Peyer's patch (tissue), 4 donors: ENCODE measurements around the gene EPM2AIP1. TPM values are rescaled to one million over a fixed set of nuclear protein-coding genes. Genes with fewer than 3 reads are reported as not detected.

Experiments used
- DNase-seq, 3 donors: peaks; one replicate each; pipeline ENCODE4 v3.0.0-alpha.2; 2017 to 2019
- H3K27ac ChIP-seq, 4 donors: fragments of 200-600 bp; sonication (generic); one replicate each; pipeline ENCODE4 v1.5.1; 2016 to 2019
- H3K27me3 ChIP-seq, 2 donors: fragments of 200-600 bp; sonication (generic); one replicate each; pipeline ENCODE4 v1.5.1; 2019
- H3K36me3 ChIP-seq, 3 donors: fragments of 200-600 bp; sonication (generic); one replicate each; pipeline ENCODE4 v1.5.1; 2016 to 2019
- H3K4me1 ChIP-seq, 4 donors: fragments of 200-600 bp; sonication (generic); one replicate each; pipeline ENCODE4 v1.5.1; 2016 to 2019
- H3K4me3 ChIP-seq, 4 donors: fragments of 200-600 bp; sonication (generic); 1 replicate in 3 of 4; 2 replicates in 1 of 4; pipeline ENCODE4 v1.5.1; 2016 to 2019; ENCODE audit warnings: mild to moderate bottlenecking in 1 of 4
- H3K9me3 ChIP-seq, 4 donors: fragments of 200-600 bp; sonication (generic); one replicate each; pipeline ENCODE4 v1.5.1; 2016 to 2019; ENCODE audit warnings: mild to moderate bottlenecking in 1 of 4
- POLR2A ChIP-seq, 2 donors: fragments of 450-650 bp; IDR thresholded peaks; one replicate each; pipeline ENCODE4 v1.5.1; 2017; ENCODE audit warnings: antibody characterized with exemption in 2 of 2, mild to moderate bottlenecking in 2 of 2, moderate library complexity in 2 of 2
- total RNA-seq, 4 donors: library from RNA; depleted of rRNA; stranded (reverse); fragments of >200 nt; gene quantifications; one replicate each; pipeline ENCODE4 v1.1.0, GENCODE V29; 2016
- TF ChIP-seq, protein P1 (sequence below), 6 experiments: fragments of 450-650 bp in 4 of 6; fragments of 200-600 bp in 2 of 6; sonication (generic) in 1 of 6; IDR thresholded peaks; one replicate each; pipeline ENCODE4 v1.5.1; 2017 to 2019; ENCODE audit warnings: antibody characterized with exemption in 6 of 6, mild to moderate bottlenecking in 3 of 6, moderate library complexity in 1 of 6

EPM2AIP1 gene
- total RNA-seq, 4 donors from 2014 or later = 7.5 to 17.4 (median 10.6) TPM

- DNase-seq = no peak
- H3K27ac ChIP-seq = no peak overlapping the region
- TF ChIP-seq, protein P1, sequence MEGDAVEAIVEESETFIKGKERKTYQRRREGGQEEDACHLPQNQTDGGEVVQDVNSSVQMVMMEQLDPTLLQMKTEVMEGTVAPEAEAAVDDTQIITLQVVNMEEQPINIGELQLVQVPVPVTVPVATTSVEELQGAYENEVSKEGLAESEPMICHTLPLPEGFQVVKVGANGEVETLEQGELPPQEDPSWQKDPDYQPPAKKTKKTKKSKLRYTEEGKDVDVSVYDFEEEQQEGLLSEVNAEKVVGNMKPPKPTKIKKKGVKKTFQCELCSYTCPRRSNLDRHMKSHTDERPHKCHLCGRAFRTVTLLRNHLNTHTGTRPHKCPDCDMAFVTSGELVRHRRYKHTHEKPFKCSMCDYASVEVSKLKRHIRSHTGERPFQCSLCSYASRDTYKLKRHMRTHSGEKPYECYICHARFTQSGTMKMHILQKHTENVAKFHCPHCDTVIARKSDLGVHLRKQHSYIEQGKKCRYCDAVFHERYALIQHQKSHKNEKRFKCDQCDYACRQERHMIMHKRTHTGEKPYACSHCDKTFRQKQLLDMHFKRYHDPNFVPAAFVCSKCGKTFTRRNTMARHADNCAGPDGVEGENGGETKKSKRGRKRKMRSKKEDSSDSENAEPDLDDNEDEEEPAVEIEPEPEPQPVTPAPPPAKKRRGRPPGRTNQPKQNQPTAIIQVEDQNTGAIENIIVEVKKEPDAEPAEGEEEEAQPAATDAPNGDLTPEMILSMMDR (IDR thresholded peaks at IDR 0.05) = no peak
- no peak for TF ChIP-seq POLR2A (IDR thresholded peaks at IDR 0.05)
- H3K36me3 ChIP-seq = peaks cover 0 to 91% (median 0%) of the 10 kb centered on the region in 3 donors
- H3K27me3 ChIP-seq = no peaks in the 10 kb centered on the region
- H3K4me1 ChIP-seq = no peaks in the 10 kb centered on the region
- H3K9me3 ChIP-seq = no peaks in the 10 kb centered on the region
- H3K4me3 ChIP-seq = no peak overlapping the region
These were observed 24.8 kb upstream of the EPM2AIP1 start for GRCh38 chr3:37017683-37018082.

- Histone ChIP-seq H3K27ac (no peak overlapping the region), H3K36me3 (peaks cover 0 to 93% (median 0%) of the 10 kb centered on the region in 3 donors), H3K4me1 (no peaks in the 10 kb centered on the region), H3K27me3 (no peaks in the 10 kb centered on the region), H3K9me3 (no peaks in the 10 kb centered on the region), H3K4me3 (no peak overlapping the region)
- no peak for TF ChIP-seq POLR2A (IDR thresholded peaks at IDR 0.05)
- TF ChIP-seq, protein P1 (IDR thresholded peaks at IDR 0.05) = no peak
- no peak for DNase-seq
These were observed 24.0 kb upstream of the EPM2AIP1 start for GRCh38 chr3:37016903-37017302.

DNA sequence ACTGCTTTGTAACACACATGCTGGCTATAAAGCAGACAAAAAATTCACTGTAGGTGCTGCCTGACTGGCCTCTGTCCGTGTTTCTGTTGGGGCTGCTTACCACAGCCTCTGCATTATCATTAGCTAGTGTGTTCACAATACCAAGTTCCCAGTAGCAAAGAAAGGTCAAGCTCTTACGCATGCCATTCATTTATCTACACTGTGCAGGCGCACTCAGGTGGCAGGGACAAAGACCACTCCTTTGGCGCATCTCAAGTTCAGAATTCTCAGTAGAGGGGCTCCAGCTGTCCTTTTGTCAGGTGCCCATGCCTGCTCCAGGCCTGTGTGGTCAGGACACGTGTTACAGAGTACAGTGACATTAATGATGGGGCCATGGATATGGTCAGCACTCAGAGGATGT is 22.7 kb upstream of the EPM2AIP1 start:
- peaks cover 0 to 93% (median 0%) of the 10 kb centered on the region in 3 donors for H3K36me3 ChIP-seq
- no peaks in the 10 kb centered on the region for H3K9me3 ChIP-seq
- no peak for TF ChIP-seq POLR2A (IDR thresholded peaks at IDR 0.05)
- TF ChIP-seq, protein P1 (IDR thresholded peaks at IDR 0.05) = no peak
- H3K27me3 ChIP-seq = no peaks in the 10 kb centered on the region
- no peak for DNase-seq
- H3K4me3 ChIP-seq = no peak overlapping the region
- no peak overlapping the region for H3K27ac ChIP-seq
- H3K4me1 ChIP-seq = no peaks in the 10 kb centered on the region

DNA sequence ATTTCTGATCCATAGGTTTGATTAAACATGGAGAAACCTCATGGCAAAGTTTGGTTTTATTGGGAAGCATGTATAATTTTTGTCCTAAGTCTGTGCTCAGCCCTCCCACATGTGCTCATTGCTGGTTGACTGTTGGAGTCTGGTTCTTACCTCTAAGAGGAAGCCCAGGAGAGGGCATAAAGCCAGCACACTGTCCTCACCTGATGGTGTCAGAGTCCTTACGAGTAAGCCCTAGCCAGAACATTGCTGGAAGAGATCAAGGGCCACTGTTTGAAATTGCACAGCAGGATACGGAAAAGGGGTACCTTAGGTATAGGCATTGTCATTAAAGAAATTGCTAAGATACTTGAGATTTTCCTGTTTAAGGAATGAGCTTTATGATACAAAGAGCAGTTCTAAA is 21.7 kb upstream of the EPM2AIP1 start:
- Histone ChIP-seq H3K4me1 (no peaks in the 10 kb centered on the region), H3K4me3 (no peak overlapping the region), H3K36me3 (peaks cover 0 to 90% (median 0%) of the 10 kb centered on the region in 3 donors), H3K27ac (no peak overlapping the region), H3K27me3 (no peaks in the 10 kb centered on the region), H3K9me3 (no peaks in the 10 kb centered on the region)
- TF ChIP-seq, protein P1 (IDR thresholded peaks at IDR 0.05) = no peak
- TF ChIP-seq POLR2A (IDR thresholded peaks at IDR 0.05) = no peak
- DNase-seq = no peak

GRCh38 chr3:36993326-36994283 is 674 bp upstream of the EPM2AIP1 start, which contains the start of gene MLH1:
TSS of gene MLH1 (plus strand) at chr3:36993518. CDS start at chr3:36993548, 30 bp downstream.
- Histone ChIP-seq H3K27me3 (no peaks in the 10 kb centered on the region), H3K27ac (peak within 1 kb of the TSS; percentile 95 to 100 (median 98)), H3K4me3 (peak within 1 kb of the TSS; percentile 64 to 81 (median 74)), H3K4me1 (peaks cover 0 to 39% (median 15%) of the 10 kb centered on the region in 4 donors), H3K9me3 (no peaks in the 10 kb centered on the region), H3K36me3 (peaks cover 0 to 35% (median 0%) of the 10 kb centered on the region in 3 donors)
- DNase-seq = peak; percentile 95 to 100 (median 98)
- TF ChIP-seq, protein P1 (IDR thresholded peaks at IDR 0.05) = no peak
- TF ChIP-seq POLR2A (IDR thresholded peaks at IDR 0.05) = peak; percentile 46 to 64
